Uterus (tissue), 2 donors: ENCODE data around the gene SEC24A.
"Not testable (repeated sequence)": the region's sequence is repeated elsewhere in the genome, so short reads cannot be mapped to it uniquely, and the experiment has no call there.

ENCODE experiments used
- POLR2A ChIP-seq, 2 donors: fragments of 450-650 bp; IDR thresholded peaks; one replicate each; pipeline ENCODE4 v1.6.1; 2016; ENCODE audit warnings: antibody characterized with exemption in 2 of 2, mild to moderate bottlenecking in 1 of 2, moderate library complexity in 1 of 2
- TF ChIP-seq, protein P1 (sequence below), 4 experiments: fragments of 200-600 bp in 2 of 4; fragments of 450-650 bp in 2 of 4; sonication (generic) in 2 of 4; IDR thresholded peaks; one replicate each; pipeline ENCODE4 v1.5.1; 2016 to 2019; ENCODE audit warnings: antibody characterized with exemption in 4 of 4, mild to moderate bottlenecking in 2 of 4, moderate library complexity in 1 of 4

DNA sequence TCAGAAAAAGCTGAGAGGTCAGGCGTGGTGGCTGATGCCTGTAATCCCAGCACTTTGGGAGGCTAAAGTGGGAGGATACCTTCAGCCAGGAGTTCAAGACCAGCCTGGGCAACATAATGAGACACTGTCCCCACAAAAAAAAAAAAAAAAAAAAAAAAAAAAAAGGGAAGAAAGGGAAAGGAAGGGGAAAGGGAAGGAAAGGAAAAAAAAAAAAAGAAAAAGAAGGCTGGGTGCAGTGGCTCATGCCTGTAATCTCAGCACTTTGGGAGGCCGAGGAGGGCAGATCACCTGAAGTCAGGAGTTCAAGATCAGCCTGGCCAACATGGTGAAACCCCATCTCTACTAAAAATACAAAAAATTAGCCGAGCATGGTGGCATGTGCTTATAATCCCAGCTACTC, 48.8 kb upstream of the SEC24A start:
- TF ChIP-seq, protein P1, sequence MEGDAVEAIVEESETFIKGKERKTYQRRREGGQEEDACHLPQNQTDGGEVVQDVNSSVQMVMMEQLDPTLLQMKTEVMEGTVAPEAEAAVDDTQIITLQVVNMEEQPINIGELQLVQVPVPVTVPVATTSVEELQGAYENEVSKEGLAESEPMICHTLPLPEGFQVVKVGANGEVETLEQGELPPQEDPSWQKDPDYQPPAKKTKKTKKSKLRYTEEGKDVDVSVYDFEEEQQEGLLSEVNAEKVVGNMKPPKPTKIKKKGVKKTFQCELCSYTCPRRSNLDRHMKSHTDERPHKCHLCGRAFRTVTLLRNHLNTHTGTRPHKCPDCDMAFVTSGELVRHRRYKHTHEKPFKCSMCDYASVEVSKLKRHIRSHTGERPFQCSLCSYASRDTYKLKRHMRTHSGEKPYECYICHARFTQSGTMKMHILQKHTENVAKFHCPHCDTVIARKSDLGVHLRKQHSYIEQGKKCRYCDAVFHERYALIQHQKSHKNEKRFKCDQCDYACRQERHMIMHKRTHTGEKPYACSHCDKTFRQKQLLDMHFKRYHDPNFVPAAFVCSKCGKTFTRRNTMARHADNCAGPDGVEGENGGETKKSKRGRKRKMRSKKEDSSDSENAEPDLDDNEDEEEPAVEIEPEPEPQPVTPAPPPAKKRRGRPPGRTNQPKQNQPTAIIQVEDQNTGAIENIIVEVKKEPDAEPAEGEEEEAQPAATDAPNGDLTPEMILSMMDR (IDR thresholded peaks at IDR 0.05): not testable (repeated sequence)
- not testable (repeated sequence) for TF ChIP-seq POLR2A (IDR thresholded peaks at IDR 0.05)
